CD14-positive monocyte (primary cell): Measurements from ENCODE around the gene FNDC11. TPM values are rescaled to one million over a fixed set of nuclear protein-coding genes. Genes with fewer than 3 reads are reported as not detected.

Experiments used
- DNase-seq, 3 donors: peaks; one replicate each; pipeline ENCODE4 v3.0.0-alpha.2; 2011 to 2022
- H2AFZ ChIP-seq: 2 replicates; pipeline ENCODE4 v1.6.0; 2012; ENCODE audit warnings: mild to moderate bottlenecking, low read depth, low read length, inconsistent platforms; ENCODE audit not compliant: insufficient read depth, poor library complexity, severe bottlenecking
- H3K27ac ChIP-seq, 2 donors: 1 replicate in 1 of 2; 2 replicates in 1 of 2; pipeline ENCODE4 v1.5.1; 2012 to 2013; ENCODE audit warnings: low read length in 2 of 2, control low read depth in 1 of 2, inconsistent platforms in 1 of 2, low read depth in 1 of 2, mild to moderate bottlenecking in 1 of 2
- H3K27me3 ChIP-seq, 2 donors: one replicate each; pipeline versions ENCODE4 v1.6.0 to v1.6.1; 2011 to 2013; ENCODE audit warnings: low read length in 2 of 2; ENCODE audit not compliant: control insufficient read depth in 2 of 2, insufficient read depth in 2 of 2
- H3K36me3 ChIP-seq, 2 donors: replicated peaks in 1 of 2; 1 replicate in 1 of 2; 2 replicates in 1 of 2; pipeline versions ENCODE4 v1.5.1 to v1.6.1; 2012 to 2013; ENCODE audit warnings: low read length in 2 of 2, control low read depth in 1 of 2, inconsistent platforms in 1 of 2, mild to moderate bottlenecking in 1 of 2; ENCODE audit not compliant: insufficient read depth in 2 of 2, control insufficient read depth in 1 of 2
- H3K4me1 ChIP-seq, 2 donors: 1 replicate in 1 of 2; 2 replicates in 1 of 2; pipeline versions ENCODE4 v1.5.1 to v1.6.1; 2012 to 2013; ENCODE audit warnings: low read length in 2 of 2, control low read depth in 1 of 2, inconsistent platforms in 1 of 2, mild to moderate bottlenecking in 1 of 2, moderate library complexity in 1 of 2; ENCODE audit not compliant: insufficient read depth in 2 of 2, control insufficient read depth in 1 of 2
- H3K4me2 ChIP-seq: replicated peaks from 2 replicates; pipeline ENCODE3; 2012; ENCODE audit warnings: low read length, moderate library complexity, mild to moderate bottlenecking; ENCODE audit not compliant: poor library complexity, severe bottlenecking; ENCODE audit errors: extremely low read depth
- H3K4me3 ChIP-seq, 3 experiments: fragments of 200-600 bp in 1 of 3; sonication (generic) in 1 of 3; replicated peaks in 1 of 3; 1 replicate in 2 of 3; 2 replicates in 1 of 3; pipeline ENCODE4 v1.5.1; 2011 to 2013; ENCODE audit warnings: low read length in 3 of 3, mild to moderate bottlenecking in 3 of 3, control low read depth in 2 of 3, low read depth in 2 of 3, inconsistent platforms in 1 of 3, moderate library complexity in 1 of 3
- H3K79me2 ChIP-seq: 2 replicates; pipeline ENCODE4 v1.6.0; 2012; ENCODE audit warnings: mild to moderate bottlenecking, control low read depth, inconsistent platforms, low read length, moderate library complexity; ENCODE audit not compliant: insufficient read depth
- H3K9ac ChIP-seq: 2 replicates; pipeline ENCODE4 v1.6.0; 2017; ENCODE audit warnings: low read length, mild to moderate bottlenecking; ENCODE audit not compliant: insufficient read depth, poor library complexity, severe bottlenecking
- H3K9me3 ChIP-seq, 2 donors: replicated peaks in 1 of 2; 1 replicate in 1 of 2; 2 replicates in 1 of 2; pipeline versions ENCODE4 v1.5.1 to v1.6.1; 2012 to 2013; ENCODE audit warnings: low read length in 2 of 2, control low read depth in 1 of 2; ENCODE audit not compliant: control insufficient read depth in 1 of 2, insufficient read depth in 1 of 2
- H4K20me1 ChIP-seq: 2 replicates; pipeline ENCODE4 v1.6.0; 2012; ENCODE audit warnings: mild to moderate bottlenecking, low read length, control low read depth, moderate library complexity; ENCODE audit not compliant: insufficient read depth
- H3K27ac Mint-ChIP-seq, 7 donors: one replicate each; pipeline ENCODE4 v1.8.0; 2020; ENCODE audit warnings: mild to moderate bottlenecking in 7 of 7, mixed read lengths in 7 of 7, moderate library complexity in 6 of 7, inconsistent platforms in 2 of 7
- H3K27me3 Mint-ChIP-seq, 3 donors: one replicate each; pipeline ENCODE4 v1.8.0; 2021 to 2022; ENCODE audit warnings: low read depth in 3 of 3, mild to moderate bottlenecking in 3 of 3, mixed read lengths in 3 of 3, moderate library complexity in 3 of 3, inconsistent platforms in 1 of 3
- H3K36me3 Mint-ChIP-seq, 2 donors: one replicate each; pipeline ENCODE4 v1.8.0; 2020; ENCODE audit warnings: mixed read lengths in 2 of 2, inconsistent platforms in 1 of 2, mild to moderate bottlenecking in 1 of 2
- H3K4me1 Mint-ChIP-seq: one replicate; pipeline ENCODE4 v1.8.0; 2020; ENCODE audit warnings: mild to moderate bottlenecking, mixed read lengths
- H3K4me3 Mint-ChIP-seq, 2 donors: one replicate each; pipeline ENCODE4 v1.8.0; 2020; ENCODE audit warnings: mild to moderate bottlenecking in 2 of 2, mixed read lengths in 2 of 2, moderate library complexity in 1 of 2
- H3K9me3 Mint-ChIP-seq, 7 donors: one replicate each; pipeline ENCODE4 v1.8.0; 2020 to 2022; ENCODE audit warnings: mixed read lengths in 7 of 7, mild to moderate bottlenecking in 6 of 7, moderate library complexity in 6 of 7, inconsistent platforms in 2 of 7
- CTCF ChIP-seq: fragments of 200-600 bp; IDR thresholded peaks from one replicate; pipeline ENCODE4 v1.8.0; 2022; ENCODE audit warnings: antibody characterized with exemption, mild to moderate bottlenecking
- WGBS: methylation state at CpG from one replicate; pipeline ENCODE4 v1.1.5; 2013; ENCODE audit warnings: missing lambda C conversion rate; ENCODE audit not compliant: insufficient coverage; 5-methylcytosine and 5-hydroxymethylcytosine counted together
- intact Hi-C, 2 donors: fragments of 100-400 bp; cut with micrococcal nuclease; formaldehyde crosslinking; loops; one replicate each; pipeline versions ENCODE4 v1.15.0 to v1.15.1; 2023
- polyA plus RNA-seq, 3 donors: library from polyadenylated mRNA; depleted of rRNA in 1 of 3; unstranded in 2 of 3; stranded (reverse) in 1 of 3; fragments of 300-500 nt in 2 of 3; fragments of >200 nt in 1 of 3; fragmentation: Illumina TruSeq in 2 of 3; gene quantifications; 1 replicate in 2 of 3; 2 replicates in 1 of 3; pipeline ENCODE4 v1.2.3, GENCODE V29; 2012 to 2021

The FNDC11 gene
- polyA plus RNA-seq, 3 donors: 0.23 TPM; not detected in 2

GRCh38 chr20:63566395-63567135 lies 12.6 kb downstream of the FNDC11 start:
- H3K27ac ChIP-seq: no peak overlapping the region
- peaks cover 96% of the 10 kb centered on the region for H4K20me1 ChIP-seq
- peak overlapping the region; percentile 91 for H3K4me2 ChIP-seq
- no peaks in the 10 kb centered on the region for H3K79me2 ChIP-seq
- peaks cover 23 to 52% of the 10 kb centered on the region in 2 donors for H3K36me3 ChIP-seq
- DNase-seq: no peak
- Mint-ChIP-seq H3K9me3 (peaks cover 8 to 28% (median 12%) of the 10 kb centered on the region in 7 donors), H3K36me3 (peaks cover 16 to 48% of the 10 kb centered on the region in 2 donors), H3K27me3 (peaks cover 25 to 77% (median 52%) of the 10 kb centered on the region in 3 donors), H3K4me1 (peaks cover 26% of the 10 kb centered on the region), H3K4me3 (peak overlapping the region in 1 of 2 donors; percentile 87), H3K27ac (peak overlapping the region in 4 of 7 donors; percentile 94 to 97 (median 97))
- intact Hi-C loops: loop anchor here (5.0 to 10.0 kb wide), 3 partner anchors 61 to 328 kb away; partner anchors contain the start of genes DNAJC5 (in 1 of the 2) and GMEB2 (in 1 of the 2)
- H2AFZ ChIP-seq: peak overlapping the region; percentile 19
- peaks cover 33 to 37% of the 10 kb centered on the region in 2 donors for H3K4me1 ChIP-seq
- H3K4me3 ChIP-seq: no peak overlapping the region
- no peak for TF ChIP-seq CTCF
- H3K27me3 ChIP-seq: peaks cover 0 to 62% of the 10 kb centered on the region in 2 donors
- H3K9ac ChIP-seq: no peak overlapping the region
- peaks cover 15 to 16% of the 10 kb centered on the region in 2 donors for H3K9me3 ChIP-seq
- WGBS: 92% methylated on average over 38 of the region's 46 CpGs

GRCh38 chr20:63567136-63567385 lies 13.1 kb downstream of the FNDC11 start:
- peaks cover 8 to 28% (median 12%) of the 10 kb centered on the region in 7 donors for H3K9me3 Mint-ChIP-seq
- no peak for TF ChIP-seq CTCF
- H3K79me2 ChIP-seq: no peaks in the 10 kb centered on the region
- peaks cover 33 to 37% of the 10 kb centered on the region in 2 donors for H3K4me1 ChIP-seq
- WGBS: 39% methylated on average over 21 of the region's 22 CpGs
- H4K20me1 ChIP-seq: peaks cover 96% of the 10 kb centered on the region
- peaks cover 15 to 16% of the 10 kb centered on the region in 2 donors for H3K9me3 ChIP-seq
- peak overlapping the region in 1 of 2 donors; percentile 87 for H3K4me3 Mint-ChIP-seq
- peak overlapping the region; percentile 90 to 97 (median 97) for H3K27ac Mint-ChIP-seq
- peaks cover 28 to 76% (median 53%) of the 10 kb centered on the region in 3 donors for H3K27me3 Mint-ChIP-seq
- peak overlapping the region; percentile 19 for H2AFZ ChIP-seq
- H3K27me3 ChIP-seq: peaks cover 0 to 63% of the 10 kb centered on the region in 2 donors
- intact Hi-C loops: loop anchor here (5.0 to 10.0 kb wide), 3 partner anchors 60 to 328 kb away; partner anchors contain the start of genes DNAJC5 (in 1 of the 2) and GMEB2 (in 1 of the 2)
- peaks cover 21 to 52% of the 10 kb centered on the region in 2 donors for H3K36me3 ChIP-seq
- H3K4me2 ChIP-seq: peak overlapping the region; percentile 91
- peaks cover 18 to 46% of the 10 kb centered on the region in 2 donors for H3K36me3 Mint-ChIP-seq
- peak overlapping the region in 1 of 2 donors; percentile 91 for H3K27ac ChIP-seq
- H3K9ac ChIP-seq: peak overlapping the region; percentile 68
- DNase-seq: no peak
- H3K4me1 Mint-ChIP-seq: peaks cover 26% of the 10 kb centered on the region
- H3K4me3 ChIP-seq: no peak overlapping the region
